ENCODE results near the gene MUC3A.

DNA sequence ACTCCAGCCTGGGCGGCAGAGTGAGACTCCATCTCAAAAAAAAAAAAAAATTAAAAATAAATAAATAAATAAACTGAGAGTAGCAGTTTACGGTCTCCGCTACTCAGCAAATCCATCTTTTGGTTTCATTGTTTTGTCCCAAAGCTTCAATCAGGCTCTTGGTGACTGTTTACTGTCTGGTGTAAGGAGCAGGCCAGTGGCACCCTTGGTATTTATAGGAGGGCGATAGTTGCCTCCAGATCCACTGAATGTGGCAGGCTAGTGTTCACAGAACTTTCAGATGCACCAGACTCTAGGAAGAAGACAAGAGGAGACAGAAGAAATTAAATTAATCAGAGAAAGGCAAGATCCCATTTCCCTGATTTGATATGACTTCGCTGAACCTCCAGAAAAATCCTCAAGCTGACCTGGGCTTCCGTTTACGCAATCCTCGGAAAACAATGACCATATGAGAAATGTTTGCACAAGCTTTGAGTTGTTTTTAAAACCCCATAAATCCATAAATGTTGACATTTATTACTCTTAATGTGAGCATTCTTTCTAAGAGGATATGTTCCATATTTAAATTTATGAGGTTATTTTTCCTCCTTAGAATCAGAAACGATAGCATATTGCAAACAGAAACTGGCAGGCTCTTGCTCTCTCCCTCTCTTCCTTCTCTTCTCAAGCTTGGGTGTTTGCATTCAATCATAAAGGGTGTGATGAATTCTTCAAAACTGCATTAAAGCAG is 7.1 kb upstream of the MUC3A start:
- TF ChIP-seq ZNF670 (tag by site-specific recombination; IDR thresholded peaks at IDR 0.05; ENCODE audit: low read depth), result no peak
- no peak for TF ChIP-seq ZNF140 (tag by site-specific recombination; IDR thresholded peaks at IDR 0.05)
- TF ChIP-seq ZNF629 (tag by site-specific recombination; IDR thresholded peaks at IDR 0.05), result peak; percentile 37; the same call in 1 of the 2 replicates
- no peak for TF ChIP-seq ZNF133 (tag by site-specific recombination; IDR thresholded peaks at IDR 0.05)
- TF ChIP-seq ZNF138 (tag by site-specific recombination; IDR thresholded peaks at IDR 0.05; ENCODE audit: borderline replicate concordance), result no peak
- TF ChIP-seq GLI4 (tag by site-specific recombination; IDR thresholded peaks at IDR 0.05), result no peak
- TF ChIP-seq ZNF776 (tag by site-specific recombination; IDR thresholded peaks at IDR 0.05; ENCODE audit: borderline replicate concordance), result no peak
- no peak for TF ChIP-seq ZNF148 (tag by site-specific recombination; IDR thresholded peaks at IDR 0.05; ENCODE audit: borderline replicate concordance)

All from HEK293 (cell line).